Activated CD8-positive, alpha-beta memory T cell treated with anti-CD3 and anti-CD28 coated beads for 1 hour (primary cell): ENCODE measurements around the gene RARG.
"Not testable (repeated sequence)": the region's sequence is repeated elsewhere in the genome, so short reads cannot be mapped to it uniquely, and the experiment has no call there.

Source experiments
- DNase-seq, 2 donors: peaks; one replicate each; pipeline ENCODE4 v3.0.0-alpha.2; 2020; ENCODE audit warnings: low read depth in 1 of 2; ENCODE audit errors: extremely low read depth in 1 of 2

RARG gene

GRCh38 chr12:53174881-53175491 is 57.0 kb downstream of the RARG start:
- no peak for DNase-seq

- no peak for DNase-seq
Observed at GRCh38 chr12:53173085-53173715, 58.8 kb downstream of the RARG start.

- DNase-seq, result no peak
Observed at GRCh38 chr12:53172352-53172751, 59.7 kb downstream of the RARG start.

- no peak for DNase-seq
Observed at GRCh38 chr12:53171725-53172329, 60.2 kb downstream of the RARG start.

- DNase-seq, result no peak
Observed at GRCh38 chr12:53170876-53171724, 60.9 kb downstream of the RARG start.

- DNase-seq, result no peak
Observed at GRCh38 chr12:53170215-53170614, 61.8 kb downstream of the RARG start.

- no peak for DNase-seq
Observed at GRCh38 chr12:53169644-53170043, 62.4 kb downstream of the RARG start.

- DNase-seq, result no peak
Observed at GRCh38 chr12:53166837-53167236, 65.2 kb downstream of the RARG start.

- DNase-seq, result not testable (repeated sequence)
Observed at GRCh38 chr12:53163008-53163407, 69.0 kb downstream of the RARG start.

- no peak for DNase-seq
Observed at GRCh38 chr12:53161119-53161911, 70.7 kb downstream of the RARG start.

- DNase-seq, result no peak
Observed at GRCh38 chr12:53160673-53161072, 71.3 kb downstream of the RARG start.
